Glutamatergic neuron (in vitro differentiated cells): Measurements from ENCODE around the gene ZNF618. TPM values are rescaled to one million over a fixed set of nuclear protein-coding genes. Genes with fewer than 3 reads are reported as not detected.

Experiments used
- DNase-seq: peaks from one replicate; pipeline ENCODE4 v3.0.0; 2022
- H3K27ac Mint-ChIP-seq: one replicate; pipeline ENCODE4 v1.8.0; 2020; ENCODE audit warnings: mild to moderate bottlenecking, mixed read lengths, inconsistent platforms; ENCODE audit not compliant: unreplicated experiment
- H3K27me3 Mint-ChIP-seq: one replicate; pipeline ENCODE4 v1.8.0; 2020; ENCODE audit warnings: mild to moderate bottlenecking, moderate library complexity, mixed read lengths, inconsistent platforms; ENCODE audit not compliant: unreplicated experiment
- H3K36me3 Mint-ChIP-seq: one replicate; pipeline ENCODE4 v1.8.0; 2020; ENCODE audit warnings: mild to moderate bottlenecking, mixed read lengths, inconsistent platforms; ENCODE audit not compliant: unreplicated experiment
- H3K4me1 Mint-ChIP-seq: one replicate; pipeline ENCODE4 v1.8.0; 2020; ENCODE audit warnings: mild to moderate bottlenecking, low read depth, mixed read lengths, inconsistent platforms; ENCODE audit not compliant: unreplicated experiment
- H3K4me3 Mint-ChIP-seq: one replicate; pipeline ENCODE4 v1.8.0; 2020; ENCODE audit warnings: mild to moderate bottlenecking, mixed read lengths, inconsistent platforms; ENCODE audit not compliant: unreplicated experiment
- H3K9me3 Mint-ChIP-seq: one replicate; pipeline ENCODE4 v1.8.0; 2020; ENCODE audit warnings: mild to moderate bottlenecking, moderate library complexity, mixed read lengths, inconsistent platforms; ENCODE audit not compliant: unreplicated experiment
- CTCF ChIP-seq: fragments of 200-600 bp; sonication (generic); IDR thresholded peaks from one replicate; pipeline ENCODE4 v1.5.0; 2021; ENCODE audit not compliant: partially characterized antibody, unreplicated experiment
- total RNA-seq: library from RNA; stranded (reverse); fragmentation: NEBNext Ultra II Directional; extraction: Animal tissue kit (Norgen Biotek cat#: 25700); gene quantifications from one replicate; pipeline ENCODE4 v1.2.1, GENCODE V29; 2021; ENCODE audit not compliant: unreplicated experiment

Gene ZNF618
- total RNA-seq, 1 donor from 2014 or later, result 114 TPM

- no peak for TF ChIP-seq CTCF
- H3K4me1 Mint-ChIP-seq, result peaks cover 49% of the 10 kb centered on the region
- H3K9me3 Mint-ChIP-seq, result peaks cover 14% of the 10 kb centered on the region
- DNase-seq, result no peak
- peaks cover 3% of the 10 kb centered on the region for H3K36me3 Mint-ChIP-seq
- H3K4me3 Mint-ChIP-seq, result no peak overlapping the region
- peaks cover 9% of the 10 kb centered on the region for H3K27me3 Mint-ChIP-seq
- no peak overlapping the region for H3K27ac Mint-ChIP-seq
Observed at GRCh38 chr9:113950195-113951031, 74.3 kb downstream of the ZNF618 start.

GRCh38 chr9:113951032-113951372, 74.9 kb downstream of the ZNF618 start:
- Mint-ChIP-seq H3K4me3 (no peak overlapping the region), H3K36me3 (peaks cover 3% of the 10 kb centered on the region), H3K27me3 (peaks cover 9% of the 10 kb centered on the region), H3K4me1 (peaks cover 48% of the 10 kb centered on the region), H3K9me3 (peaks cover 12% of the 10 kb centered on the region), H3K27ac (no peak overlapping the region)
- no peak for DNase-seq
- TF ChIP-seq CTCF, result no peak

- Mint-ChIP-seq H3K27ac (no peak overlapping the region), H3K4me3 (no peak overlapping the region), H3K4me1 (peaks cover 37% of the 10 kb centered on the region), H3K9me3 (peaks cover 11% of the 10 kb centered on the region), H3K36me3 (peaks cover 3% of the 10 kb centered on the region), H3K27me3 (peaks cover 9% of the 10 kb centered on the region)
- no peak for TF ChIP-seq CTCF
- no peak for DNase-seq
Observed at GRCh38 chr9:113952676-113953075, 76.6 kb downstream of the ZNF618 start.

GRCh38 chr9:113953531-113953930, 77.4 kb downstream of the ZNF618 start:
- peaks cover 3% of the 10 kb centered on the region for H3K36me3 Mint-ChIP-seq
- peaks cover 11% of the 10 kb centered on the region for H3K9me3 Mint-ChIP-seq
- no peak for TF ChIP-seq CTCF
- no peak overlapping the region for H3K27ac Mint-ChIP-seq
- no peak overlapping the region for H3K4me3 Mint-ChIP-seq
- peaks cover 32% of the 10 kb centered on the region for H3K4me1 Mint-ChIP-seq
- DNase-seq, result no peak
- H3K27me3 Mint-ChIP-seq, result peaks cover 8% of the 10 kb centered on the region

GRCh38 chr9:113954591-113954990, 78.5 kb downstream of the ZNF618 start:
- H3K4me1 Mint-ChIP-seq, result peaks cover 26% of the 10 kb centered on the region
- H3K27me3 Mint-ChIP-seq, result peaks cover 4% of the 10 kb centered on the region
- DNase-seq, result no peak
- TF ChIP-seq CTCF, result no peak
- H3K27ac Mint-ChIP-seq, result no peak overlapping the region
- peaks cover 8% of the 10 kb centered on the region for H3K9me3 Mint-ChIP-seq
- peaks cover 1% of the 10 kb centered on the region for H3K36me3 Mint-ChIP-seq
- no peak overlapping the region for H3K4me3 Mint-ChIP-seq
